GM23338 (cell line): ENCODE results near the gene CNIH1.

Source experiments
- CREB1 ChIP-seq: fragments of 250-450 bp; sonication (Bioruptor Pico); IDR thresholded peaks from 2 replicates; pipeline ENCODE4 v1.5.0; 2020; ENCODE audit warnings: low read depth, mild to moderate bottlenecking, moderate library complexity
- EZH2 ChIP-seq: fragments of 200-600 bp; sonication (generic); IDR thresholded peaks from one replicate; pipeline ENCODE4 v1.8.0; 2017; ENCODE audit warnings: antibody characterized with exemption, mild to moderate bottlenecking, low read depth; ENCODE audit not compliant: unreplicated experiment
- EZH2phosphoT487 ChIP-seq: fragments of 200-600 bp; sonication (generic); IDR thresholded peaks from one replicate; pipeline ENCODE4 v1.8.1; 2018; ENCODE audit warnings: antibody characterized with exemption; ENCODE audit not compliant: unreplicated experiment
- POLR2AphosphoS5 ChIP-seq: IDR thresholded peaks from 2 replicates; pipeline ENCODE4 v1.6.1; 2016; ENCODE audit warnings: antibody characterized with exemption, low read depth
- ZNF331 ChIP-seq: fragments of 250-450 bp; sonication (Bioruptor Pico); IDR thresholded peaks from 2 replicates; pipeline ENCODE4 v1.5.0; 2020; ENCODE audit warnings: low read depth, mild to moderate bottlenecking, moderate library complexity
- TF ChIP-seq, protein P1 (sequence below), 2 experiments: fragments of 200-600 bp in 1 of 2; sonication (generic) in 1 of 2; conservative IDR thresholded peaks; 2 replicates each; pipeline versions ENCODE4 v1.5.1 to v1.6.1; 2016 to 2017; ENCODE audit warnings: antibody characterized with exemption in 2 of 2, low read depth in 2 of 2, mild to moderate bottlenecking in 2 of 2, moderate library complexity in 1 of 2
- TF ChIP-seq, protein P2 (sequence below): IDR thresholded peaks from one replicate; pipeline ENCODE4 v1.6.1; 2018; ENCODE audit warnings: antibody characterized with exemption; ENCODE audit not compliant: unreplicated experiment
- TF ChIP-seq, protein P3 (sequence below): IDR thresholded peaks from 2 replicates; pipeline ENCODE4 v1.6.1; 2016; ENCODE audit warnings: antibody characterized with exemption

DNA sequence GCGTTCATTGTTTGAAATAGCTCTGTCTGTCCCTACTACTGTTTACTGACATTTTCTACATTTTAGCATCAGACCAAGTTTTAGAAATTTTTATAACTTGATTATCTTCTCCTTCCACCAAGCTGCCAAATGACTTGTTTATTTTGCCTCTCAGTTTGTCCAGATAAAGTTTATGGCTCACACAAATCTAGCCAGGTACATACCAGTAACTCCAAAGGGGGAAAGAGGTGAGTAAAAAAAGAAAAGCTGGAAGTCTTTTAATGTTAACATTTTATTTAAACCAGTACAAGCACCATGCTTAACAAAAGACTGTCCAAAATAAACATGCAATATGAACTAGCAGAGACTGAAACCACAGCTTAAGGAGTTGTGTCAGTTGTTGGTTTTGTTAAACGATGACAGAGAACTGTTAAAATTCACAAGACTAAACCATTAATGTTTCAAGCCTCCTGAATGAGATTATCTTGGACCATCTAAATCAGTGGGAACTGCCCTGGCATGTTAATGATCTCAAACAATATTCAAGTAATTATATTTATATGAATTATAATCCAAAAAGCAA, 33.1 kb upstream of the CNIH1 start:
- TF ChIP-seq, protein P1, sequence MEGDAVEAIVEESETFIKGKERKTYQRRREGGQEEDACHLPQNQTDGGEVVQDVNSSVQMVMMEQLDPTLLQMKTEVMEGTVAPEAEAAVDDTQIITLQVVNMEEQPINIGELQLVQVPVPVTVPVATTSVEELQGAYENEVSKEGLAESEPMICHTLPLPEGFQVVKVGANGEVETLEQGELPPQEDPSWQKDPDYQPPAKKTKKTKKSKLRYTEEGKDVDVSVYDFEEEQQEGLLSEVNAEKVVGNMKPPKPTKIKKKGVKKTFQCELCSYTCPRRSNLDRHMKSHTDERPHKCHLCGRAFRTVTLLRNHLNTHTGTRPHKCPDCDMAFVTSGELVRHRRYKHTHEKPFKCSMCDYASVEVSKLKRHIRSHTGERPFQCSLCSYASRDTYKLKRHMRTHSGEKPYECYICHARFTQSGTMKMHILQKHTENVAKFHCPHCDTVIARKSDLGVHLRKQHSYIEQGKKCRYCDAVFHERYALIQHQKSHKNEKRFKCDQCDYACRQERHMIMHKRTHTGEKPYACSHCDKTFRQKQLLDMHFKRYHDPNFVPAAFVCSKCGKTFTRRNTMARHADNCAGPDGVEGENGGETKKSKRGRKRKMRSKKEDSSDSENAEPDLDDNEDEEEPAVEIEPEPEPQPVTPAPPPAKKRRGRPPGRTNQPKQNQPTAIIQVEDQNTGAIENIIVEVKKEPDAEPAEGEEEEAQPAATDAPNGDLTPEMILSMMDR (conservative IDR thresholded peaks at IDR 0.05; ENCODE audit: low read depth in 2 of 2) = no peak
- no peak for TF ChIP-seq POLR2AphosphoS5
- TF ChIP-seq EZH2phosphoT487 = no peak
- TF ChIP-seq, protein P2, sequence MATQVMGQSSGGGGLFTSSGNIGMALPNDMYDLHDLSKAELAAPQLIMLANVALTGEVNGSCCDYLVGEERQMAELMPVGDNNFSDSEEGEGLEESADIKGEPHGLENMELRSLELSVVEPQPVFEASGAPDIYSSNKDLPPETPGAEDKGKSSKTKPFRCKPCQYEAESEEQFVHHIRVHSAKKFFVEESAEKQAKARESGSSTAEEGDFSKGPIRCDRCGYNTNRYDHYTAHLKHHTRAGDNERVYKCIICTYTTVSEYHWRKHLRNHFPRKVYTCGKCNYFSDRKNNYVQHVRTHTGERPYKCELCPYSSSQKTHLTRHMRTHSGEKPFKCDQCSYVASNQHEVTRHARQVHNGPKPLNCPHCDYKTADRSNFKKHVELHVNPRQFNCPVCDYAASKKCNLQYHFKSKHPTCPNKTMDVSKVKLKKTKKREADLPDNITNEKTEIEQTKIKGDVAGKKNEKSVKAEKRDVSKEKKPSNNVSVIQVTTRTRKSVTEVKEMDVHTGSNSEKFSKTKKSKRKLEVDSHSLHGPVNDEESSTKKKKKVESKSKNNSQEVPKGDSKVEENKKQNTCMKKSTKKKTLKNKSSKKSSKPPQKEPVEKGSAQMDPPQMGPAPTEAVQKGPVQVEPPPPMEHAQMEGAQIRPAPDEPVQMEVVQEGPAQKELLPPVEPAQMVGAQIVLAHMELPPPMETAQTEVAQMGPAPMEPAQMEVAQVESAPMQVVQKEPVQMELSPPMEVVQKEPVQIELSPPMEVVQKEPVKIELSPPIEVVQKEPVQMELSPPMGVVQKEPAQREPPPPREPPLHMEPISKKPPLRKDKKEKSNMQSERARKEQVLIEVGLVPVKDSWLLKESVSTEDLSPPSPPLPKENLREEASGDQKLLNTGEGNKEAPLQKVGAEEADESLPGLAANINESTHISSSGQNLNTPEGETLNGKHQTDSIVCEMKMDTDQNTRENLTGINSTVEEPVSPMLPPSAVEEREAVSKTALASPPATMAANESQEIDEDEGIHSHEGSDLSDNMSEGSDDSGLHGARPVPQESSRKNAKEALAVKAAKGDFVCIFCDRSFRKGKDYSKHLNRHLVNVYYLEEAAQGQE = no peak
- TF ChIP-seq EZH2 = no peak
- TF ChIP-seq ZNF331 (CRISPR knock-in tag) = no peak
- no peak for TF ChIP-seq CREB1
- TF ChIP-seq, protein P3, sequence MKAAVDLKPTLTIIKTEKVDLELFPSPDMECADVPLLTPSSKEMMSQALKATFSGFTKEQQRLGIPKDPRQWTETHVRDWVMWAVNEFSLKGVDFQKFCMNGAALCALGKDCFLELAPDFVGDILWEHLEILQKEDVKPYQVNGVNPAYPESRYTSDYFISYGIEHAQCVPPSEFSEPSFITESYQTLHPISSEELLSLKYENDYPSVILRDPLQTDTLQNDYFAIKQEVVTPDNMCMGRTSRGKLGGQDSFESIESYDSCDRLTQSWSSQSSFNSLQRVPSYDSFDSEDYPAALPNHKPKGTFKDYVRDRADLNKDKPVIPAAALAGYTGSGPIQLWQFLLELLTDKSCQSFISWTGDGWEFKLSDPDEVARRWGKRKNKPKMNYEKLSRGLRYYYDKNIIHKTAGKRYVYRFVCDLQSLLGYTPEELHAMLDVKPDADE = no peak
